Activated CD8-positive, alpha-beta memory T cell treated with anti-CD3 and anti-CD28 coated beads for 24 hours (primary cell): Measurements from ENCODE around the gene JAK1.
"Not testable (repeated sequence)": the region's sequence is repeated elsewhere in the genome, so short reads cannot be mapped to it uniquely, and the experiment has no call there.

Source experiments
- DNase-seq: peaks from one replicate; pipeline ENCODE4 v3.0.0-alpha.2; 2020

Gene JAK1

GRCh38 chr1:64966158-64966971 lies at the start of gene JAK1:
JAK1 (minus strand) TSS chr1:64966549; CDS start chr1:64886264, 80,285 bp downstream.
- DNase-seq, result peak; percentile 93

GRCh38 chr1:65014321-65014720 lies 48.0 kb upstream of the JAK1 start:
- no peak for DNase-seq

- no peak for DNase-seq
Measured at GRCh38 chr1:65011983-65012382, 45.6 kb upstream of the JAK1 start.

GRCh38 chr1:65009724-65010420 lies 43.5 kb upstream of the JAK1 start:
- no peak for DNase-seq

GRCh38 chr1:65009176-65009575 lies 42.8 kb upstream of the JAK1 start:
- no peak for DNase-seq

GRCh38 chr1:65006806-65007205 lies 40.5 kb upstream of the JAK1 start:
- DNase-seq, result no peak

GRCh38 chr1:65003316-65003664 lies 36.9 kb upstream of the JAK1 start:
- no peak for DNase-seq

GRCh38 chr1:65002508-65003315 lies 36.4 kb upstream of the JAK1 start:
- peak; percentile 85 for DNase-seq

- DNase-seq, result no peak
Measured at GRCh38 chr1:65002156-65002507, 35.8 kb upstream of the JAK1 start.

- peak; percentile 86 for DNase-seq
Measured at GRCh38 chr1:65001231-65001792, 35.0 kb upstream of the JAK1 start.

GRCh38 chr1:64998425-64998948 lies 32.1 kb upstream of the JAK1 start:
- not testable (repeated sequence) for DNase-seq

GRCh38 chr1:64996541-64997257 lies 30.4 kb upstream of the JAK1 start:
- DNase-seq, result no peak

GRCh38 chr1:64995316-64995715 lies 29.0 kb upstream of the JAK1 start:
- DNase-seq, result no peak

GRCh38 chr1:64986903-64987871 lies 20.8 kb upstream of the JAK1 start:
- DNase-seq, result no peak

GRCh38 chr1:64984737-64985136 lies 18.4 kb upstream of the JAK1 start:
- no peak for DNase-seq

GRCh38 chr1:64984106-64984505 lies 17.8 kb upstream of the JAK1 start:
- no peak for DNase-seq

GRCh38 chr1:64983110-64983509 lies 16.8 kb upstream of the JAK1 start:
- DNase-seq, result no peak

GRCh38 chr1:64981601-64982533 lies 15.5 kb upstream of the JAK1 start:
- no peak for DNase-seq

- DNase-seq, result no peak
Measured at GRCh38 chr1:64980745-64981600, 14.6 kb upstream of the JAK1 start.
